ENCODE results near the gene JAZF1.

DNA sequence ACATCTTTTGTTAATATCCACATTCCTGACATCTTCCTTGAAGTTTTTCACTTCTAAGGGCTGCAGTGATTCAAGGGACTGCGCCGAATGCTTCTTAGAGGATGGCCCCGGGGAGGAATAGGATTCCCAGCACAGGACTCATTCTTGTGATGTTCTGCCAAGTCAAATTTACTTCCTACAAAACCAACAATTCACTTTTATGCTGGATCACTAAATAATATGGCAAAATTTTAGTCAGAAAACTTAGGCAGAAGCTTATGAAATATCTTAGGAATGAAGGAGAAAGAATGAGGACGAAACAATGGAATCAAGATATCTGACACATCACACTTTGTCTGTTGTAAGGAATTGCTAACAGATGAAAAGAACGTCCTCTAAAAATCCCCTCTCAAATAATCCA lies 151.5 kb downstream of the JAZF1 start:
- TF ChIP-seq RAD21 (IDR thresholded peaks at IDR 0.05; ENCODE audit: low read depth) (no peak), JUND (IDR thresholded peaks at IDR 0.05) (no peak), POLR2A (IDR thresholded peaks at IDR 0.05; ENCODE audit: borderline replicate concordance, extremely low read depth, insufficient read depth, insufficient read length) (no peak), EZH2phosphoT487 (IDR thresholded peaks at IDR 0.05; ENCODE audit: borderline replicate concordance) (no peak), TCF7L2 (IDR thresholded peaks at IDR 0.05; ENCODE audit: borderline replicate concordance, extremely low read depth, insufficient read depth, insufficient read length) (no peak), EZH2 (IDR thresholded peaks at IDR 0.05) (no peak), POLR2AphosphoS5 (IDR thresholded peaks at IDR 0.05; ENCODE audit: low read depth, low read length) (no peak), SP1 (IDR thresholded peaks at IDR 0.05; ENCODE audit: low read depth) (no peak), FOSL1 (IDR thresholded peaks at IDR 0.05; ENCODE audit: low read depth) (no peak), CEBPB (IDR thresholded peaks at IDR 0.05; ENCODE audit: low read depth) (no peak)
- TF ChIP-seq, protein P1, sequence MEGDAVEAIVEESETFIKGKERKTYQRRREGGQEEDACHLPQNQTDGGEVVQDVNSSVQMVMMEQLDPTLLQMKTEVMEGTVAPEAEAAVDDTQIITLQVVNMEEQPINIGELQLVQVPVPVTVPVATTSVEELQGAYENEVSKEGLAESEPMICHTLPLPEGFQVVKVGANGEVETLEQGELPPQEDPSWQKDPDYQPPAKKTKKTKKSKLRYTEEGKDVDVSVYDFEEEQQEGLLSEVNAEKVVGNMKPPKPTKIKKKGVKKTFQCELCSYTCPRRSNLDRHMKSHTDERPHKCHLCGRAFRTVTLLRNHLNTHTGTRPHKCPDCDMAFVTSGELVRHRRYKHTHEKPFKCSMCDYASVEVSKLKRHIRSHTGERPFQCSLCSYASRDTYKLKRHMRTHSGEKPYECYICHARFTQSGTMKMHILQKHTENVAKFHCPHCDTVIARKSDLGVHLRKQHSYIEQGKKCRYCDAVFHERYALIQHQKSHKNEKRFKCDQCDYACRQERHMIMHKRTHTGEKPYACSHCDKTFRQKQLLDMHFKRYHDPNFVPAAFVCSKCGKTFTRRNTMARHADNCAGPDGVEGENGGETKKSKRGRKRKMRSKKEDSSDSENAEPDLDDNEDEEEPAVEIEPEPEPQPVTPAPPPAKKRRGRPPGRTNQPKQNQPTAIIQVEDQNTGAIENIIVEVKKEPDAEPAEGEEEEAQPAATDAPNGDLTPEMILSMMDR (IDR thresholded peaks at IDR 0.05 in 2 of 3, conservative IDR thresholded peaks at IDR 0.05 in 1 of 3; ENCODE audit: borderline replicate concordance in 1 of 3, insufficient read depth in 1 of 3, low read depth in 2 of 3, low read length in 2 of 3): no peak
- TF ChIP-seq, protein P2, sequence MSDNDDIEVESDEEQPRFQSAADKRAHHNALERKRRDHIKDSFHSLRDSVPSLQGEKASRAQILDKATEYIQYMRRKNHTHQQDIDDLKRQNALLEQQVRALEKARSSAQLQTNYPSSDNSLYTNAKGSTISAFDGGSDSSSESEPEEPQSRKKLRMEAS (IDR thresholded peaks at IDR 0.05): no peak
